DOHH2 (cell line): ENCODE data around the gene SLCO1B1.

Experiments
- EZH2phosphoT487 ChIP-seq: fragments of 200-600 bp; sonication (generic); IDR thresholded peaks from 2 replicates; pipeline ENCODE4 v1.6.1; 2017; ENCODE audit warnings: borderline replicate concordance, mild to moderate bottlenecking, antibody characterized with exemption, low read length, moderate library complexity, mixed read lengths
- TF ChIP-seq, protein P1 (sequence below): fragments of 200-600 bp; sonication (generic); IDR thresholded peaks from one replicate; pipeline ENCODE4 v1.5.1; 2014; ENCODE audit warnings: antibody characterized with exemption, mild to moderate bottlenecking, low read depth, low read length; ENCODE audit not compliant: poor library complexity, severe bottlenecking

DNA sequence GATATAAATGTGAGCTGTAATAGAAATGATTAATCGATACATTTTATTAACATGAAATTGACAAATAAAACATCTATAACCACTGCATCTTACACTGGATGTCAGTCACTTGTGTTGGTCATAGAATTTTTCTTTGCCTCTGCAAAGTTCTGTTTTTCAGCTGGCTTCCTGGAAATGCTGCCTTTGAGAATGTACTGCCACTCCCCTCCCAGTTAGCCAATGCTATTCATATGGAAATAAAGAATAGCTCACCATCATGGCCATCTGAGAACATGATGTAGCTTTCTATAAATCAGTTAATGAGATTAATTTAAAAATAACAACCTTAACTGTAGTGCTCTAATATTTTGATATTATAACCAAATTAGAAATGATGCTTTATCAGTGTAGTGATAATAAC lies 41.1 kb downstream of the SLCO1B1 start:
- TF ChIP-seq EZH2phosphoT487, result no peak
- TF ChIP-seq, protein P1, sequence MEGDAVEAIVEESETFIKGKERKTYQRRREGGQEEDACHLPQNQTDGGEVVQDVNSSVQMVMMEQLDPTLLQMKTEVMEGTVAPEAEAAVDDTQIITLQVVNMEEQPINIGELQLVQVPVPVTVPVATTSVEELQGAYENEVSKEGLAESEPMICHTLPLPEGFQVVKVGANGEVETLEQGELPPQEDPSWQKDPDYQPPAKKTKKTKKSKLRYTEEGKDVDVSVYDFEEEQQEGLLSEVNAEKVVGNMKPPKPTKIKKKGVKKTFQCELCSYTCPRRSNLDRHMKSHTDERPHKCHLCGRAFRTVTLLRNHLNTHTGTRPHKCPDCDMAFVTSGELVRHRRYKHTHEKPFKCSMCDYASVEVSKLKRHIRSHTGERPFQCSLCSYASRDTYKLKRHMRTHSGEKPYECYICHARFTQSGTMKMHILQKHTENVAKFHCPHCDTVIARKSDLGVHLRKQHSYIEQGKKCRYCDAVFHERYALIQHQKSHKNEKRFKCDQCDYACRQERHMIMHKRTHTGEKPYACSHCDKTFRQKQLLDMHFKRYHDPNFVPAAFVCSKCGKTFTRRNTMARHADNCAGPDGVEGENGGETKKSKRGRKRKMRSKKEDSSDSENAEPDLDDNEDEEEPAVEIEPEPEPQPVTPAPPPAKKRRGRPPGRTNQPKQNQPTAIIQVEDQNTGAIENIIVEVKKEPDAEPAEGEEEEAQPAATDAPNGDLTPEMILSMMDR, result no peak
